ENCODE measurements around the gene SH3BP4. TPM values are rescaled to one million over a fixed set of nuclear protein-coding genes. Genes with fewer than 3 reads are reported as not detected.

SH3BP4 gene
- total and polyA plus RNA-seq, 7 donors: 4.8 to 22.8 (median 14.0) TPM

DNA sequence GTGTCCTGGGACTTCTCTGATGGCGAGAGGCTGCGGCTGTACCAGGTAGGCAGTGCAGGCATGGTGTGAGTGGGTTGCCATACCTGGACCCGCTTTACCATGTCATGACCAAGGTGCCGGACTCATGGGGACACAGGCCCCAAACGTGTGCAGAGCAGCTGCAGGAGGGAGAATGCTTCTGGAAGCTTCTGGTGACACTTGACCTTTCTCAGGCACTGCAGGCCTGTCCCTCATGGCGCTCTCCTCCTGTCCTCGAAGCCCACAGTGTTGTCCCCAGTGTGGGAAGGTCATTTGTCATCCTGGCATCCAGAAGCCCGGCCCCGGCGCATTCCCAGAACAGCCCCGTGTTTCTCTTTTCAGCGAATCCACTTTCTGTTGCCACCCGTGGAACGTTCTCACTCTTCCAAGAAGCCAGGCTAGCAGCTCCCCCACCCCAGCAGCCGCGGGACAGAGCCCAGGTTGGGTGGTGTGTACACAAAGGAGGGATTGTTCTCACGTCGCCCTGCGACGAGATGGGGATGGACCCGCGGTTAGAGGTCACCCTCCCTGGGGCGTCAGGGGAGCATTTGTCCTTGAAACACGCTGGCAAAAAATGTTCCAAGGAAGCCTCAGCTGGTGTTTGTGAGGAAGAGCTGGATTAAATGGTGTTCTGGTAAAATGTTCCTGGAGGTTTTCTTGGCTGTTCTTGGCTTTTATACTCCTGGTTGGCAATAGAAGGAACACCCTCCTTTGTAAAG lies 43.7 kb downstream of the SH3BP4 start:
- Histone ChIP-seq H3K27ac (peak overlapping the region in 3 of 4 donors; percentile 20 to 48 (median 20)), H3K4me1 (peaks cover 0 to 69% (median 37%) of the 10 kb centered on the region in 4 donors), H3K36me3 (peaks cover 0 to 3% (median 0%) of the 10 kb centered on the region in 4 donors), H3K9me3 (no peaks in the 10 kb centered on the region), H3K27me3 (no peaks in the 10 kb centered on the region), H3K4me3 (no peak overlapping the region)
- intact Hi-C loops (cut with DNase I): no loop called here
- TF ChIP-seq POLR2A (IDR thresholded peaks at IDR 0.05): no peak
- TF ChIP-seq EP300 (IDR thresholded peaks at IDR 0.05): no peak
- TF ChIP-seq POLR2AphosphoS5 (IDR thresholded peaks at IDR 0.05): no peak
- TF ChIP-seq, protein P1, sequence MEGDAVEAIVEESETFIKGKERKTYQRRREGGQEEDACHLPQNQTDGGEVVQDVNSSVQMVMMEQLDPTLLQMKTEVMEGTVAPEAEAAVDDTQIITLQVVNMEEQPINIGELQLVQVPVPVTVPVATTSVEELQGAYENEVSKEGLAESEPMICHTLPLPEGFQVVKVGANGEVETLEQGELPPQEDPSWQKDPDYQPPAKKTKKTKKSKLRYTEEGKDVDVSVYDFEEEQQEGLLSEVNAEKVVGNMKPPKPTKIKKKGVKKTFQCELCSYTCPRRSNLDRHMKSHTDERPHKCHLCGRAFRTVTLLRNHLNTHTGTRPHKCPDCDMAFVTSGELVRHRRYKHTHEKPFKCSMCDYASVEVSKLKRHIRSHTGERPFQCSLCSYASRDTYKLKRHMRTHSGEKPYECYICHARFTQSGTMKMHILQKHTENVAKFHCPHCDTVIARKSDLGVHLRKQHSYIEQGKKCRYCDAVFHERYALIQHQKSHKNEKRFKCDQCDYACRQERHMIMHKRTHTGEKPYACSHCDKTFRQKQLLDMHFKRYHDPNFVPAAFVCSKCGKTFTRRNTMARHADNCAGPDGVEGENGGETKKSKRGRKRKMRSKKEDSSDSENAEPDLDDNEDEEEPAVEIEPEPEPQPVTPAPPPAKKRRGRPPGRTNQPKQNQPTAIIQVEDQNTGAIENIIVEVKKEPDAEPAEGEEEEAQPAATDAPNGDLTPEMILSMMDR (IDR thresholded peaks at IDR 0.05): no peak
- 45 to 77% methylated on average over 24 of the region's 24 CpGs for WGBS, 2 donors
- DNase-seq: peak; percentile 54

DNA sequence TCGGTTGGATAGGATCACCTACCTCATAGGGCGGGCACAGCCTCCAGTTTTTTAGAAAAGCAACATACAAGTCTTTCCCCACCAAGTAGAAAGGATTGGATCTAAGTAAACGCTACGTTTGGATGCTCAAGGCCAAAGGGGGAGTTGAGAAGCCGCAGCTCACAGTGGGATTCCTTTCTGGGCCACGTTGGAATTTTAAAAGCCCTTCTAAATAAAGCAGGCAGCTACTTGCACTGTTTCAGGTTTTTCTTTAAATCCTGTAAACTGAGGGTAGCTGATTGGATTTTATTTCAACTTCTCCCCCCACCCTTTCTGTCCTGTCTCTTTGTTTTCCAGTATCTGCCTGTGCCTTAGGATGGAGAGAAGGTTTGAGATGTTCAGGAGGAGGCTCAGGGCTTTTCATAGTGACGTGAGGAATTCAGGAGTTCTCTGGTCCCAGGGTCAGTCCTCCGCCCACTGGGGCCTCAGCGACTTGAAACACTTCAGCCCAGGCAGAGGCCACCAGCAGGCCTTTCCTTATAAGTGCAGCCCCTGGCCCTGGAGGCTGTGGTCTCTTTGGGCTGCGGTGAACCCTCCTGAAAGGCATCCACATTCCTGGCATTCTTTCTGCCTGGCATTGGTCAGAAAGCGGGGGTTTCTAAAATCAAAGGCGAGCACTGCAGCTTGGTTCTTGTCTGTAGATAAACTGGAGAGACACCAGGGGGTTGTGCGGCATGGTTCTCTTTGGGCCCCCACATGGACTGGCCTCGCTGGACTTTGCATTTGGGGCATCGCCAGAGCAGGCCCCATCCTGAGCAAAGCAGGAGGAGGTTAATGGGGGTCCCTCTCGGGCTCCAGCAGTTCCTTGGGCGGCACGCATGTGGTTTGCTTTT lies 44.5 kb downstream of the SH3BP4 start:
- Histone ChIP-seq H3K27me3 (no peaks in the 10 kb centered on the region), H3K4me3 (no peak overlapping the region), H3K36me3 (peaks cover 0 to 3% (median 0%) of the 10 kb centered on the region in 4 donors), H3K9me3 (no peaks in the 10 kb centered on the region), H3K27ac (peak overlapping the region in 3 of 4 donors; percentile 20 to 48 (median 20)), H3K4me1 (peaks cover 0 to 77% (median 45%) of the 10 kb centered on the region in 4 donors)
- DNase-seq: peak; percentile 58
- 81 to 84% methylated on average over 18 of the region's 18 CpGs for WGBS, 2 donors
- TF ChIP-seq POLR2AphosphoS5 (IDR thresholded peaks at IDR 0.05) (no peak), EP300 (IDR thresholded peaks at IDR 0.05) (no peak), POLR2A (IDR thresholded peaks at IDR 0.05) (no peak)
- TF ChIP-seq, protein P1 (IDR thresholded peaks at IDR 0.05): no peak
- intact Hi-C loops (cut with DNase I): no loop called here

DNA sequence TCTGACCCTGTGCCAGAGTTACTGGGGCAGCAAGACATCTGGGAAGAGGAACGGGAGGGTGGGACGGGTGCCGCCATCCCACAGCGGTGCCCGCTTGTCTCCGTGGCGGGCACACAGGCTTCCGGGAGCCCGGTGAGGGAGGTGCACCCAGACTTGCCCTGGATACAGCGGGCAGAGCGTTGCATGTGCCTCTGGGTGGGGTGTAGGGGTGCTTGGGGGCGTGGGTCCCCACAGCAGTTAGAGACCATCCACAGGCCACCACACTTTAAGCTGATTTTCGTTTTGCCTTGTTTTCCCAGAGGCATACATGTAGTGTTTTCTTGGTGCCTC lies 45.1 kb downstream of the SH3BP4 start:
- peak overlapping the region in 1 of 4 donors; percentile 48 for H3K27ac ChIP-seq
- peaks cover 0 to 78% (median 48%) of the 10 kb centered on the region in 4 donors for H3K4me1 ChIP-seq
- no peaks in the 10 kb centered on the region for H3K9me3 ChIP-seq
- intact Hi-C loops (cut with DNase I): no loop called here
- H3K4me3 ChIP-seq: no peak overlapping the region
- H3K27me3 ChIP-seq: no peaks in the 10 kb centered on the region
- peak; percentile 52 for DNase-seq
- H3K36me3 ChIP-seq: peaks cover 0 to 3% (median 0%) of the 10 kb centered on the region in 4 donors
- no peak for TF ChIP-seq POLR2A (IDR thresholded peaks at IDR 0.05)
- TF ChIP-seq EP300 (IDR thresholded peaks at IDR 0.05): no peak
- TF ChIP-seq, protein P1 (IDR thresholded peaks at IDR 0.05): no peak
- no peak for TF ChIP-seq POLR2AphosphoS5 (IDR thresholded peaks at IDR 0.05)
- WGBS, 2 donors: 94 to 95% methylated on average over 13 of the region's 13 CpGs

DNA sequence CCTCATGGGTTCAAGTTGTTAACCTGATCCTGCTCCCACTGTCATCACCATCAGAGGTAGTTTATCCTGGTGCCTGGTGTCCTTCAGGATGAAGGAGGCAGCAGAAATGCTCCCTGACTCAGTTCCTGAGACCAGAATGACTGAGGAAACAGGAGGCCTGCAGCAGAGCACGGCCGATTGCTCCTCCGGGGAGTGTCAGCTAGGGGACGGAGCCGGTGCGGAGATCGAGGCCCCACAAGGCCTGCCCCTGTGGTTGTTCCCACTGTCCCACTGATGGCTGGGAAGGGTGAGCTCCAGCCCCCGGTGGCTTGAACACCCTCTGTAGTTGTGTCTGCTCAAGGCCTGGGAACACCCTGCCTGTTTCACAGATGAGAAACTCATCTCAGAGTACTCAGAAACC lies 45.6 kb downstream of the SH3BP4 start:
- WGBS, 2 donors: 94 to 95% methylated on average over 8 of the region's 8 CpGs
- no peak overlapping the region for H3K27ac ChIP-seq
- H3K9me3 ChIP-seq: no peaks in the 10 kb centered on the region
- peaks cover 0 to 77% (median 49%) of the 10 kb centered on the region in 4 donors for H3K4me1 ChIP-seq
- peaks cover 0 to 3% (median 0%) of the 10 kb centered on the region in 4 donors for H3K36me3 ChIP-seq
- peak; percentile 45 for DNase-seq
- intact Hi-C loops (cut with DNase I): no loop called here
- TF ChIP-seq POLR2A (IDR thresholded peaks at IDR 0.05) (no peak), POLR2AphosphoS5 (IDR thresholded peaks at IDR 0.05) (no peak), EP300 (IDR thresholded peaks at IDR 0.05) (no peak)
- TF ChIP-seq, protein P1 (IDR thresholded peaks at IDR 0.05): no peak
- H3K27me3 ChIP-seq: no peaks in the 10 kb centered on the region
- H3K4me3 ChIP-seq: no peak overlapping the region
